H1 (cell line): Measurements from ENCODE around the gene PTGDS. TPM values are rescaled to one million over a fixed set of nuclear protein-coding genes. Genes with fewer than 3 reads are reported as not detected.

Experiments
- CTCF ChIA-PET: fragments of 300-600 bp; sonication (Branson Sonifier 250); formaldehyde crosslinking; loops from one replicate; lab custom pipeline; 2021; ENCODE audit not compliant: partially characterized antibody; lab: Charles Lee
- POLR2A ChIA-PET: fragments of 300-600 bp; sonication (Branson Sonifier 250); formaldehyde crosslinking; loops from one replicate; lab custom pipeline; 2021; ENCODE audit warnings: inconsistent platforms; ENCODE audit not compliant: partially characterized antibody; lab: Charles Lee
- DNase-seq, 2 experiments: peaks; one replicate each; pipeline versions ENCODE4 v3.0.0 to v3.0.0-alpha.2; 2010 to 2022; ENCODE audit warnings: low spot score in 2 of 2, low read depth in 1 of 2, mixed read lengths in 1 of 2
- FAIRE-seq: peaks from 2 replicates; lab custom pipeline; 2011; peaks lifted over from hg19 to GRCh38; lab: Jason Lieb, UNC
- H2AFZ ChIP-seq: 2 replicates; pipeline ENCODE4 v1.8.1; 2012; ENCODE audit warnings: low read length, inconsistent platforms
- H2AK5ac ChIP-seq: 2 replicates; pipeline ENCODE4 v1.6.1; 2013; ENCODE audit warnings: low read depth, low read length
- H2BK120ac ChIP-seq: replicated peaks from 2 replicates; pipeline ENCODE3; 2013; ENCODE audit warnings: low read depth, low read length, inconsistent platforms
- H2BK12ac ChIP-seq: 2 replicates; pipeline ENCODE4 v1.6.1; 2013; ENCODE audit warnings: low read depth, low read length
- H2BK15ac ChIP-seq: 2 replicates; pipeline ENCODE4 v1.6.1; 2013; ENCODE audit warnings: low read length
- H2BK20ac ChIP-seq: 2 replicates; pipeline ENCODE4 v1.6.1; 2013; ENCODE audit warnings: low read length
- H2BK5ac ChIP-seq: 2 replicates; pipeline ENCODE4 v1.6.1; 2013; ENCODE audit warnings: low read depth, low read length
- H3K14ac ChIP-seq: 2 replicates; pipeline ENCODE4 v1.6.1; 2013; ENCODE audit warnings: inconsistent platforms; ENCODE audit not compliant: insufficient read length
- H3K18ac ChIP-seq: 2 replicates; pipeline ENCODE4 v1.6.1; 2013; ENCODE audit warnings: low read length; ENCODE audit errors: extremely low read depth
- H3K23ac ChIP-seq: 2 replicates; pipeline ENCODE4 v1.6.1; 2013; ENCODE audit warnings: inconsistent platforms; ENCODE audit not compliant: insufficient read length
- H3K23me2 ChIP-seq: 2 replicates; pipeline ENCODE4 v1.6.1; 2013; ENCODE audit warnings: low read depth, low read length
- H3K27ac ChIP-seq: 2 replicates; pipeline ENCODE4 v1.6.1; 2011; ENCODE audit warnings: low read depth, low read length, inconsistent platforms
- H3K27me3 ChIP-seq, 4 experiments: replicated peaks in 1 of 4; 1 replicate in 1 of 4; 2 replicates in 3 of 4; pipeline versions ENCODE4 v1.6.1 to v1.8.1; 2011 to 2013; ENCODE audit warnings: low read length in 3 of 4, mild to moderate bottlenecking in 3 of 4, inconsistent platforms in 2 of 4, mixed read lengths in 2 of 4, moderate library complexity in 1 of 4; ENCODE audit not compliant: control insufficient read depth in 3 of 4, insufficient read depth in 3 of 4; ENCODE audit errors: extremely low read depth in 1 of 4
- H3K36me3 ChIP-seq, 4 experiments: 2 replicates each; pipeline versions ENCODE4 v1.6.1 to v1.8.1; 2011 to 2013; ENCODE audit warnings: mild to moderate bottlenecking in 4 of 4, low read length in 3 of 4, moderate library complexity in 2 of 4, control low read depth in 1 of 4, inconsistent platforms in 1 of 4; ENCODE audit not compliant: insufficient read depth in 4 of 4, control insufficient read depth in 2 of 4
- H3K4ac ChIP-seq: replicated peaks from 2 replicates; pipeline ENCODE3; 2013; ENCODE audit warnings: low read length, low read depth, mixed read lengths, inconsistent platforms; ENCODE audit not compliant: insufficient read length
- H3K4me1 ChIP-seq, 4 experiments: replicated peaks in 1 of 4; 1 replicate in 1 of 4; 2 replicates in 3 of 4; pipeline versions ENCODE4 v1.6.1 to v1.8.1; 2011 to 2013; ENCODE audit warnings: low read length in 3 of 4, inconsistent platforms in 2 of 4, mixed read lengths in 1 of 4; ENCODE audit not compliant: insufficient read depth in 4 of 4, control insufficient read depth in 3 of 4
- H3K4me2 ChIP-seq, 2 experiments: 2 replicates each; pipeline versions ENCODE4 v1.6.1 to v1.8.1; 2011 to 2013; ENCODE audit warnings: low read depth in 2 of 2, low read length in 2 of 2, control low read depth in 1 of 2, inconsistent platforms in 1 of 2, mild to moderate bottlenecking in 1 of 2; ENCODE audit not compliant: insufficient read depth in 1 of 2
- H3K4me3 ChIP-seq, 4 experiments: fragments of 200-600, 300-600 bp in 1 of 4; sonication (generic), shearing (Covaris generic), sonication (Bioruptor Twin) in 1 of 4; 2 replicates each; pipeline versions ENCODE4 v1.5.1 to v1.8.1; 2011 to 2016; ENCODE audit warnings: low read length in 4 of 4, low read depth in 3 of 4, control low read depth in 2 of 4, inconsistent platforms in 2 of 4, mild to moderate bottlenecking in 2 of 4, mixed read lengths in 1 of 4, moderate library complexity in 1 of 4; ENCODE audit not compliant: insufficient read depth in 2 of 4; ENCODE audit errors: extremely low read depth in 1 of 4
- H3K56ac ChIP-seq: replicated peaks from 2 replicates; pipeline ENCODE3; 2013; ENCODE audit warnings: low read depth, mild to moderate bottlenecking, mixed read lengths, low read length, inconsistent platforms; ENCODE audit not compliant: insufficient read length
- H3K79me1 ChIP-seq: 2 replicates; pipeline ENCODE4 v1.6.1; 2013; ENCODE audit warnings: low read depth, low read length, control low read depth
- H3K79me2 ChIP-seq, 2 experiments: 2 replicates each; pipeline versions ENCODE4 v1.6.1 to v1.8.1; 2012 to 2013; ENCODE audit warnings: low read length in 2 of 2, mild to moderate bottlenecking in 2 of 2, inconsistent platforms in 1 of 2; ENCODE audit not compliant: insufficient read depth in 2 of 2, control insufficient read depth in 1 of 2
- H3K9ac ChIP-seq, 4 experiments: replicated peaks in 1 of 4; 1 replicate in 1 of 4; 2 replicates in 3 of 4; pipeline versions ENCODE4 v1.6.1 to v1.8.1; 2011 to 2013; ENCODE audit warnings: low read depth in 3 of 4, low read length in 3 of 4, control low read depth in 2 of 4, mild to moderate bottlenecking in 2 of 4, moderate library complexity in 2 of 4, inconsistent platforms in 1 of 4; ENCODE audit errors: extremely low read depth in 1 of 4
- H3K9me3 ChIP-seq, 2 experiments: 2 replicates each; pipeline versions ENCODE4 v1.6.1 to v1.8.1; 2012 to 2013; ENCODE audit warnings: mild to moderate bottlenecking in 2 of 2, moderate library complexity in 2 of 2, control low read depth in 1 of 2, inconsistent platforms in 1 of 2, low read depth in 1 of 2, low read length in 1 of 2, mixed read lengths in 1 of 2; ENCODE audit not compliant: insufficient read depth in 2 of 2
- H4K20me1 ChIP-seq, 2 experiments: replicated peaks in 1 of 2; 2 replicates each; pipeline versions ENCODE3 to v1.8.1; 2011 to 2013; ENCODE audit warnings: inconsistent platforms in 2 of 2, low read length in 2 of 2, mild to moderate bottlenecking in 1 of 2; ENCODE audit not compliant: insufficient read depth in 2 of 2, control insufficient read depth in 1 of 2
- H4K5ac ChIP-seq: 2 replicates; pipeline ENCODE4 v1.6.1; 2013; ENCODE audit warnings: low read length, low read depth, mixed read lengths, inconsistent platforms; ENCODE audit not compliant: insufficient read length
- H4K8ac ChIP-seq: 2 replicates; pipeline ENCODE4 v1.8.0; 2013; ENCODE audit warnings: mild to moderate bottlenecking, moderate library complexity, low read length, inconsistent platforms; ENCODE audit not compliant: insufficient read depth; ENCODE audit errors: extremely low read depth
- H4K91ac ChIP-seq: replicated peaks from 2 replicates; pipeline ENCODE3; 2013; ENCODE audit warnings: low read length, mixed read lengths, inconsistent platforms; ENCODE audit not compliant: insufficient read length
- CBX8 ChIP-seq: fragments of 300-800, 300-1000 bp; sonication (generic); IDR thresholded peaks from 2 replicates; pipeline ENCODE4 v1.7.1; 2016; ENCODE audit warnings: low read depth, low read length, borderline replicate concordance
- CREB1 ChIP-seq: IDR thresholded peaks from 2 replicates; pipeline ENCODE4 v1.6.1; 2012; ENCODE audit warnings: inconsistent platforms
- GTF2F1 ChIP-seq: IDR thresholded peaks from 2 replicates; pipeline ENCODE4 v1.6.1; 2012; ENCODE audit warnings: low read depth, low read length, improper control_type of control experiment, borderline replicate concordance
- HDAC6 ChIP-seq: IDR thresholded peaks from one replicate; pipeline ENCODE4 v1.7.1; 2012; ENCODE audit warnings: low read depth, mild to moderate bottlenecking, inconsistent platforms, low read length, moderate library complexity
- JUN ChIP-seq: IDR thresholded peaks from 2 replicates; pipeline ENCODE4 v1.6.1; 2011; ENCODE audit warnings: low read depth, mild to moderate bottlenecking, improper control_type of control experiment, low read length
- KDM1A ChIP-seq: fragments of 200-600, 300-600 bp; sonication (generic); IDR thresholded peaks from 2 replicates; pipeline ENCODE4 v1.7.1; 2016; ENCODE audit warnings: mild to moderate bottlenecking, low read length, borderline replicate concordance
- KDM5A ChIP-seq: fragments of 200-600 bp; IDR thresholded peaks from 2 replicates; pipeline ENCODE4 v1.7.1; 2012; ENCODE audit warnings: mild to moderate bottlenecking, low read length, inconsistent platforms, mixed read lengths
- RBBP5 ChIP-seq: IDR thresholded peaks from 2 replicates; pipeline ENCODE4 v1.7.1; 2012; ENCODE audit warnings: low read depth, mild to moderate bottlenecking, inconsistent platforms, low read length, moderate library complexity, borderline replicate concordance
- SUZ12 ChIP-seq: fragments of 200-600 bp; sonication (generic); IDR thresholded peaks from 2 replicates; pipeline ENCODE4 v1.6.1; 2012; ENCODE audit warnings: mild to moderate bottlenecking, inconsistent platforms, low read length, moderate library complexity, mixed read lengths
- TEAD4 ChIP-seq: IDR thresholded peaks from 2 replicates; pipeline ENCODE4 v1.6.1; 2012; ENCODE audit warnings: low read depth, low read length, inconsistent platforms, mixed read lengths
- WGBS, 2 experiments: shearing (Covaris generic) in 1 of 2; methylation state at CpG; one replicate each; pipeline versions ENCODE4 v1.1.6 to v1.1.7; 2013 to 2015; ENCODE audit warnings: low lambda C conversion rate in 2 of 2, mixed read lengths in 2 of 2, inconsistent platforms in 1 of 2, low coverage in 1 of 2, missing lambda C conversion rate in 1 of 2; ENCODE audit not compliant: insufficient replicate concordance in 2 of 2, insufficient coverage in 1 of 2, insufficient read length in 1 of 2; ENCODE audit errors: extremely low coverage in 1 of 2, missing lambda C conversion rate in 1 of 2; 5-methylcytosine and 5-hydroxymethylcytosine counted together
- polyA plus RNA-seq, 7 experiments: library from polyadenylated mRNA; depleted of rRNA in 3 of 7; stranded (reverse) in 5 of 7; unstranded in 2 of 7; fragments of >200 nt in 5 of 7; fragments of 200-250 nt in 2 of 7; gene quantifications; 1 replicate in 5 of 7; 2 replicates in 1 of 7; 4 replicates in 1 of 7; pipeline versions ENCODE4 v1.2.1 to v1.2.3, GENCODE V29; 2011 to 2013; ENCODE audit warnings: missing spikeins in 2 of 7, mixed read lengths in 2 of 7
- total RNA-seq: library from RNA; stranded (reverse); fragmentation: NEBNext Ultra II Directional; extraction: Animal tissue kit (Norgen Biotek cat#: 25700); gene quantifications from 2 replicates; pipeline ENCODE4 v1.2.1, GENCODE V29; 2021
- TF ChIP-seq, protein P1 (sequence below), 3 experiments: IDR thresholded peaks; 1 replicate in 2 of 3; 2 replicates in 1 of 3; pipeline versions ENCODE4 v1.5.1 to v1.6.1; 2011; ENCODE audit warnings: low read length in 3 of 3, mild to moderate bottlenecking in 3 of 3, inconsistent platforms in 2 of 3, low read depth in 1 of 3, moderate library complexity in 1 of 3; ENCODE audit not compliant: insufficient read depth in 1 of 3; ENCODE audit errors: control extremely low read depth in 1 of 3

The PTGDS gene
- total and polyA plus RNA-seq, 2 of the 8 experiments (the other 6 are each of a cell fraction or from before 2014, with no cell fraction given), result 1.7 to 2.3 TPM

DNA sequence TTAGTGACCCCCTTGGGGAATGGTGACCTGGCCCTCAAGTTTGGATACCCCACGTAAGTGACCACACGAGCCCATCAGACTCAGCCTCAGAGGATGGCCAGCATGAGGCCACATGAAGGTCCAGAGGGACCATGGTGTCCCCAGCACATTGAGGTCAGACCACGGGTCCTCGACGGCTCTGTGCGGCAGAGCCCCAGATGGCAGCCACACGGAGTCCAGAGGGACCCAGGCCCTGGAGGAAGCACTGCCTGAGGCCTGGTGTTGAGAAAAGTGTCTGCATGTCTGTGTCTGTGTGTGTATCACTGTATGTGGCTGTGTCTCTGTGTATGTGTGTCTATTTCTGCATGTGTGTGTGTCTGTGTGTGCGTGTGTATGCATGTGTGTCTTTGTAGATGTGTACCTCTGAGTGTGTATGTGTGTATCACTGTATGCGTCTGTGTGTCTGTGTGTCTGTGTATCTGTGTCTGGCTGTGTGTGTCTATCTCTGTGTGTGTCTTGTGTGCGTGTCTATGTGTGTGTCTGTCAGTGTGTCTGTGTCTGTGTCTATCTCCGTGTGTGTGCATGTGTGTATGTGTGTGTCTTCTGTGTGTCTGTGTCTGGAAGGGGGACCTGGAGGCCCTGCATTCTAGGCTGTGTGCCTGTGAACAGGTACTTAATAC lies 6.5 kb downstream of the PTGDS start:
- DNase-seq, result no peak
- H4K8ac ChIP-seq, result no peak overlapping the region
- no peak overlapping the region for H2BK120ac ChIP-seq
- no peak overlapping the region for H3K14ac ChIP-seq
- no peaks in the 10 kb centered on the region for H3K9me3 ChIP-seq
- no peak overlapping the region for H2AFZ ChIP-seq
- peaks cover 0 to 1% of the 10 kb centered on the region in 2 experiments for H4K20me1 ChIP-seq
- H3K4me2 ChIP-seq, result no peak overlapping the region
- H3K79me2 ChIP-seq, result no peaks in the 10 kb centered on the region
- H3K4me3 ChIP-seq, result no peak overlapping the region
- no peak overlapping the region for H4K5ac ChIP-seq
- H3K27ac ChIP-seq, result no peak overlapping the region
- H2BK5ac ChIP-seq, result no peak overlapping the region
- H3K9ac ChIP-seq, result peak overlapping the region in 1 of 4 experiments; percentile 19; a peak in 1 of 7 replicates
- 84% methylated on average over 11 of the region's 11 CpGs; no CpG with 5 or more reads in 1 of the 2 experiments for WGBS, 2 experiments
- peak overlapping the region; percentile 85 for H4K91ac ChIP-seq
- no peak overlapping the region for H3K56ac ChIP-seq
- 0 out of 2 replicates have a peak overlapping the region, but pooled peaks have one; percentile 20 for H2BK15ac ChIP-seq
- H3K23me2 ChIP-seq, result peaks cover 13% of the 10 kb centered on the region; the same call in 1 of the 2 replicates
- no peak overlapping the region for H3K23ac ChIP-seq
- H3K36me3 ChIP-seq, result no peaks in the 10 kb centered on the region
- H3K18ac ChIP-seq, result no peak overlapping the region
- no peak overlapping the region for H2BK20ac ChIP-seq
- no peaks in the 10 kb centered on the region for H3K79me1 ChIP-seq
- H2BK12ac ChIP-seq, result peak overlapping the region; percentile 12; the same call in 1 of the 2 replicates
- ChIA-PET CTCF (no interaction called here), POLR2A (no interaction called here)
- no peak overlapping the region for H3K4ac ChIP-seq
- H3K4me1 ChIP-seq, result peaks cover 0 to 6% (median 4%) of the 10 kb centered on the region in 4 experiments; a peak in 4 of 7 replicates
- H3K27me3 ChIP-seq, result peaks cover 13 to 38% (median 35%) of the 10 kb centered on the region in 4 experiments
- peak overlapping the region; percentile 53; the same call in 1 of the 2 replicates for H2AK5ac ChIP-seq
- no peak for FAIRE-seq
- TF ChIP-seq, protein P1, sequence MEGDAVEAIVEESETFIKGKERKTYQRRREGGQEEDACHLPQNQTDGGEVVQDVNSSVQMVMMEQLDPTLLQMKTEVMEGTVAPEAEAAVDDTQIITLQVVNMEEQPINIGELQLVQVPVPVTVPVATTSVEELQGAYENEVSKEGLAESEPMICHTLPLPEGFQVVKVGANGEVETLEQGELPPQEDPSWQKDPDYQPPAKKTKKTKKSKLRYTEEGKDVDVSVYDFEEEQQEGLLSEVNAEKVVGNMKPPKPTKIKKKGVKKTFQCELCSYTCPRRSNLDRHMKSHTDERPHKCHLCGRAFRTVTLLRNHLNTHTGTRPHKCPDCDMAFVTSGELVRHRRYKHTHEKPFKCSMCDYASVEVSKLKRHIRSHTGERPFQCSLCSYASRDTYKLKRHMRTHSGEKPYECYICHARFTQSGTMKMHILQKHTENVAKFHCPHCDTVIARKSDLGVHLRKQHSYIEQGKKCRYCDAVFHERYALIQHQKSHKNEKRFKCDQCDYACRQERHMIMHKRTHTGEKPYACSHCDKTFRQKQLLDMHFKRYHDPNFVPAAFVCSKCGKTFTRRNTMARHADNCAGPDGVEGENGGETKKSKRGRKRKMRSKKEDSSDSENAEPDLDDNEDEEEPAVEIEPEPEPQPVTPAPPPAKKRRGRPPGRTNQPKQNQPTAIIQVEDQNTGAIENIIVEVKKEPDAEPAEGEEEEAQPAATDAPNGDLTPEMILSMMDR (IDR thresholded peaks at IDR 0.05; ENCODE audit: control extremely low read depth in 1 of 3, insufficient read depth in 1 of 3, low read depth in 1 of 3, low read length in 3 of 3), result no peak
- TF ChIP-seq HDAC6 (no peak), KDM5A (no peak), SUZ12 (no peak), JUN (no peak), GTF2F1 (no peak), CREB1 (no peak), CBX8 (no peak), RBBP5 (no peak), TEAD4 (no peak), KDM1A (no peak)
